Neural cell (in vitro differentiated cells): ENCODE results near the gene STEAP1B. TPM values are rescaled to one million over a fixed set of nuclear protein-coding genes. Genes with fewer than 3 reads are reported as not detected.

ENCODE experiments used
- H2AFZ ChIP-seq: fragments of 200-600, 300-800 bp; sonication (generic), shearing (Covaris generic); 2 replicates; pipeline ENCODE4 v1.6.0; 2014; ENCODE audit warnings: low read depth, mild to moderate bottlenecking, antibody characterized with exemption, low read length, moderate library complexity
- H3F3A ChIP-seq: fragments of 200-600 bp; shearing (Covaris generic); 2 replicates; pipeline ENCODE4 v1.6.1; 2016; ENCODE audit warnings: mild to moderate bottlenecking, moderate library complexity, mixed read lengths, antibody characterized with exemption, low read length; ENCODE audit not compliant: insufficient read depth, poor library complexity, severe bottlenecking
- H3K27ac ChIP-seq: fragments of 200-600, 300-800 bp; sonication (generic), shearing (Covaris generic); 2 replicates; pipeline ENCODE4 v1.5.1; 2014; ENCODE audit warnings: mild to moderate bottlenecking, low read length, moderate library complexity
- H3K27me3 ChIP-seq: fragments of 300-800, 200-600 bp; sonication (generic), shearing (Covaris generic); 2 replicates; pipeline ENCODE4 v1.6.0; 2014; ENCODE audit warnings: mild to moderate bottlenecking, low read depth, low read length, moderate library complexity; ENCODE audit not compliant: insufficient read depth
- H3K36me3 ChIP-seq: fragments of 300-800, 200-600 bp; sonication (generic), shearing (Covaris generic); 2 replicates; pipeline ENCODE4 v1.5.1; 2014; ENCODE audit warnings: mild to moderate bottlenecking, antibody characterized with exemption, low read length, moderate library complexity; ENCODE audit not compliant: insufficient read depth
- H3K4me2 ChIP-seq: fragments of 300-800, 200-600 bp; sonication (generic), shearing (Covaris generic); 2 replicates; pipeline ENCODE4 v1.6.0; 2014; ENCODE audit warnings: mild to moderate bottlenecking, low read length
- H3K4me3 ChIP-seq: fragments of 300-800, 200-600 bp; sonication (generic), shearing (Covaris generic); 2 replicates; pipeline ENCODE4 v1.5.1; 2014; ENCODE audit warnings: mild to moderate bottlenecking, low read length, moderate library complexity
- H3K79me2 ChIP-seq: fragments of 200-600 bp; shearing (Covaris generic); replicated peaks from 2 replicates; pipeline ENCODE4 v1.6.0; 2014; ENCODE audit warnings: mild to moderate bottlenecking, low read length, moderate library complexity; ENCODE audit not compliant: insufficient read depth
- H3K9ac ChIP-seq: fragments of 300-800, 200-600 bp; sonication (generic), shearing (Covaris generic); 2 replicates; pipeline ENCODE4 v1.6.1; 2016; ENCODE audit warnings: mild to moderate bottlenecking, low read length, mixed read lengths
- H3K9me2 ChIP-seq: fragments of 200-600 bp; shearing (Covaris generic); 2 replicates; pipeline ENCODE4 v1.6.1; 2016; ENCODE audit warnings: mild to moderate bottlenecking, low read length, mixed read lengths; ENCODE audit not compliant: insufficient read depth
- H3K9me3 ChIP-seq: fragments of 200-600, 300-800 bp; sonication (generic), shearing (Covaris generic); 2 replicates; pipeline ENCODE4 v1.6.1; 2016; ENCODE audit warnings: mild to moderate bottlenecking, mixed run types, low read length, moderate library complexity, mixed read lengths
- H4K20me1 ChIP-seq: fragments of 200-600 bp; shearing (Covaris generic); 2 replicates; pipeline ENCODE4 v1.6.1; 2016; ENCODE audit warnings: mild to moderate bottlenecking, mixed run types; ENCODE audit not compliant: insufficient read depth
- CTCF ChIP-seq: fragments of 450-650 bp; IDR thresholded peaks from 2 replicates; pipeline ENCODE4 v1.5.1; 2014; ENCODE audit warnings: antibody characterized with exemption, mild to moderate bottlenecking, moderate library complexity; ENCODE audit not compliant: poor library complexity, severe bottlenecking
- EP300 ChIP-seq: fragments of 450-650 bp; conservative IDR thresholded peaks from 2 replicates; pipeline ENCODE4 v1.6.1; 2014; ENCODE audit warnings: antibody characterized with exemption, mild to moderate bottlenecking, moderate library complexity; ENCODE audit not compliant: poor library complexity, severe bottlenecking
- EZH2 ChIP-seq: fragments of 200-600, 300-800 bp; shearing (Covaris generic), sonication (generic); IDR thresholded peaks from 2 replicates; pipeline ENCODE4 v1.6.1; 2014; ENCODE audit warnings: antibody characterized with exemption, low read length, borderline replicate concordance, mild to moderate bottlenecking; ENCODE audit not compliant: insufficient read depth, poor library complexity, severe bottlenecking
- MXI1 ChIP-seq: fragments of 450-650 bp; conservative IDR thresholded peaks from 2 replicates; pipeline ENCODE4 v1.6.1; 2014; ENCODE audit warnings: antibody characterized with exemption, mild to moderate bottlenecking; ENCODE audit not compliant: poor library complexity, severe bottlenecking
- POLR2AphosphoS5 ChIP-seq: IDR thresholded peaks from 2 replicates; pipeline ENCODE4 v1.6.1; 2012
- RAD21 ChIP-seq: fragments of 450-650 bp; conservative IDR thresholded peaks from 2 replicates; pipeline ENCODE4 v1.6.1; 2014; ENCODE audit warnings: antibody characterized with exemption, mild to moderate bottlenecking, moderate library complexity
- REST ChIP-seq: IDR thresholded peaks from 2 replicates; pipeline ENCODE4 v1.6.1; 2012; ENCODE audit warnings: borderline replicate concordance
- SMC3 ChIP-seq: fragments of 450-650 bp; conservative IDR thresholded peaks from 2 replicates; pipeline ENCODE4 v1.6.1; 2014; ENCODE audit warnings: antibody characterized with exemption, mild to moderate bottlenecking, moderate library complexity; ENCODE audit not compliant: poor library complexity
- TAF1 ChIP-seq: IDR thresholded peaks from 2 replicates; pipeline ENCODE4 v1.6.1; 2012; ENCODE audit warnings: low read depth
- polyA plus RNA-seq: library from polyadenylated mRNA; depleted of rRNA; stranded (reverse); fragments of >200 nt; gene quantifications from 2 replicates; pipeline ENCODE4 v1.2.3, GENCODE V29; 2014

The STEAP1B gene
- polyA plus RNA-seq, 1 donor from 2014 or later, result 0.51 TPM

- no peaks in the 10 kb centered on the region for H3K9me3 ChIP-seq
- no peaks in the 10 kb centered on the region for H3K36me3 ChIP-seq
- H3K4me3 ChIP-seq, result no peak overlapping the region
- no peaks in the 10 kb centered on the region for H3K27me3 ChIP-seq
- no peaks in the 10 kb centered on the region for H3K9me2 ChIP-seq
- no peaks in the 10 kb centered on the region for H3K79me2 ChIP-seq
- H3K4me2 ChIP-seq, result no peak overlapping the region
- no peak overlapping the region for H3K9ac ChIP-seq
- H2AFZ ChIP-seq, result no peak overlapping the region
- H3K27ac ChIP-seq, result no peak overlapping the region
- no peaks in the 10 kb centered on the region for H4K20me1 ChIP-seq
- H3F3A ChIP-seq, result no peaks in the 10 kb centered on the region
- TF ChIP-seq POLR2AphosphoS5 (no peak), EZH2 (no peak), MXI1 (no peak), REST (no peak), TAF1 (no peak), CTCF (no peak), SMC3 (no peak), RAD21 (no peak), EP300 (no peak)
Measured at GRCh38 chr7:22385326-22385725, 114.7 kb downstream of the STEAP1B start.

DNA sequence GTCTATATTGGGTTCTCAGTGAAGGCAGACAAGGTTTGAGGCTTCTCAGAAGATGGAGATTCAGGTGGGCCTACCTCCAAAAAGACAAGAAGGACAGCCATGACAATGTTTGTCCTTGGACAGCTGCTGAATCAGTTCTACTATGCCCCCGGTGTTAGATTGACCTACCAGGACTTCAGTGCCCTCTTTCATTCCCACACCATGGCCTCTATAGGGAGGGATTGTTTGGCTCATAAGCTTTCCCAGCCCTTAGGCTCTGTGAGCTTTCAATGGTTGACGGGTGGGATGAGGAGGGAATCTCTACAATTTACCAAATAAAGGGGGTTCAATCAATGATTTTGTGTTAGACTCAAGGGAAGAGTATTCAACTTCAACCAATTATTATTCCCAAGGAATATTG, 119.7 kb downstream of the STEAP1B start:
- H3K9ac ChIP-seq, result no peak overlapping the region
- no peaks in the 10 kb centered on the region for H3K36me3 ChIP-seq
- no peaks in the 10 kb centered on the region for H3K27me3 ChIP-seq
- no peaks in the 10 kb centered on the region for H3K9me3 ChIP-seq
- H3K4me3 ChIP-seq, result no peak overlapping the region
- no peaks in the 10 kb centered on the region for H4K20me1 ChIP-seq
- H3K27ac ChIP-seq, result no peak overlapping the region
- no peaks in the 10 kb centered on the region for H3F3A ChIP-seq
- no peaks in the 10 kb centered on the region for H3K9me2 ChIP-seq
- no peak for TF ChIP-seq EZH2
- H3K79me2 ChIP-seq, result no peaks in the 10 kb centered on the region
- no peak overlapping the region for H3K4me2 ChIP-seq
- H2AFZ ChIP-seq, result no peak overlapping the region
